Kidney epithelial cell (primary cell): ENCODE results near the gene RASSF3. TPM values are rescaled to one million over a fixed set of nuclear protein-coding genes. Genes with fewer than 3 reads are reported as not detected.

Source experiments
- DNase-seq: peaks from one replicate; pipeline ENCODE4 v3.0.0-alpha.2; 2010; ENCODE audit warnings: low read depth
- H3K27me3 ChIP-seq: 2 replicates; pipeline ENCODE4 v1.6.0; 2011; ENCODE audit warnings: low read length; ENCODE audit not compliant: control insufficient read depth, insufficient read depth
- H3K36me3 ChIP-seq: 2 replicates; pipeline ENCODE4 v1.5.1; 2011; ENCODE audit warnings: low read length; ENCODE audit not compliant: control insufficient read depth, insufficient read depth
- H3K4me3 ChIP-seq: 2 replicates; pipeline ENCODE4 v1.5.1; 2011; ENCODE audit warnings: low read depth, mild to moderate bottlenecking, control low read depth, low read length
- CTCF ChIP-seq: IDR thresholded peaks from 2 replicates; pipeline ENCODE4 v1.5.1; 2011; ENCODE audit warnings: mild to moderate bottlenecking, moderate library complexity, low read length, control low read depth, inconsistent platforms; ENCODE audit not compliant: insufficient read depth, poor library complexity, severe bottlenecking
- total RNA-seq: library from RNA; depleted of rRNA; stranded (reverse); fragments of >200 nt; gene quantifications from 2 replicates; pipeline ENCODE4 v1.2.3, GENCODE V29; 2015

RASSF3 gene
- total RNA-seq, 1 donor from 2014 or later, result 25.7 TPM

GRCh38 chr12:64675795-64676194, 65.5 kb downstream of the RASSF3 start:
- Histone ChIP-seq H3K27me3 (no peaks in the 10 kb centered on the region), H3K36me3 (no peaks in the 10 kb centered on the region), H3K4me3 (no peak overlapping the region)
- no peak for DNase-seq
- TF ChIP-seq CTCF, result no peak

GRCh38 chr12:64678248-64678647, 68.0 kb downstream of the RASSF3 start:
- Histone ChIP-seq H3K27me3 (no peaks in the 10 kb centered on the region), H3K4me3 (no peak overlapping the region), H3K36me3 (no peaks in the 10 kb centered on the region)
- peak; percentile 16 for TF ChIP-seq CTCF
- no peak for DNase-seq

GRCh38 chr12:64678835-64679234, 68.5 kb downstream of the RASSF3 start:
- Histone ChIP-seq H3K27me3 (no peaks in the 10 kb centered on the region), H3K4me3 (no peak overlapping the region), H3K36me3 (no peaks in the 10 kb centered on the region)
- TF ChIP-seq CTCF, result no peak
- DNase-seq, result no peak

GRCh38 chr12:64679487-64680001, 69.2 kb downstream of the RASSF3 start:
- no peak for TF ChIP-seq CTCF
- peak; percentile 68 for DNase-seq
- Histone ChIP-seq H3K4me3 (no peak overlapping the region), H3K36me3 (no peaks in the 10 kb centered on the region), H3K27me3 (no peaks in the 10 kb centered on the region)

- no peak for DNase-seq
- Histone ChIP-seq H3K27me3 (no peaks in the 10 kb centered on the region), H3K36me3 (no peaks in the 10 kb centered on the region), H3K4me3 (no peak overlapping the region)
- TF ChIP-seq CTCF, result no peak
These were observed 69.9 kb downstream of the RASSF3 start for GRCh38 chr12:64680235-64680634.
